ENCODE data around the gene STPG2. TPM values are rescaled to one million over a fixed set of nuclear protein-coding genes. Genes with fewer than 3 reads are reported as not detected.

Gene STPG2
- total RNA-seq, 4 donors from 2014 or later, result 0.22 to 1.7 (median 1.1) TPM; not detected in 1

DNA sequence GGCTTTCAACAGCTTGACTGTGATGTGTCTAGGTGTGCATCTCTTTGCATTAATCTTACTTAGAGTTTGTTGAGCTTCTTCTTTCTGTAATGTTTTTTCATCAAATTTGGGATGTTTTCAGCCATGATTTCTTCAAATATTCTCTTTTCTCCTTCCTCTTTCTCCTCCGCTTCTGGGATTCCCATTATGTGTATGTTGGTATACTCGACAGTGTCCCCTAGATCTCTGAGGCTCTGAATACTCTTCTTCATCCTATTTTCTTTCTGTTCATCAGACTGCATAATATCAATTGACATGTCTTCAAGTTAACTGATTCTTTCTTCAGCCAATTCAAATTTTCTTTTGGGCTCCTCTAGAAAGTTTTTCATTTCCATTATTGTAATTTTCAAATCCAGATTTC is 25.9 kb downstream of the STPG2 start:
- TF ChIP-seq, protein P1, sequence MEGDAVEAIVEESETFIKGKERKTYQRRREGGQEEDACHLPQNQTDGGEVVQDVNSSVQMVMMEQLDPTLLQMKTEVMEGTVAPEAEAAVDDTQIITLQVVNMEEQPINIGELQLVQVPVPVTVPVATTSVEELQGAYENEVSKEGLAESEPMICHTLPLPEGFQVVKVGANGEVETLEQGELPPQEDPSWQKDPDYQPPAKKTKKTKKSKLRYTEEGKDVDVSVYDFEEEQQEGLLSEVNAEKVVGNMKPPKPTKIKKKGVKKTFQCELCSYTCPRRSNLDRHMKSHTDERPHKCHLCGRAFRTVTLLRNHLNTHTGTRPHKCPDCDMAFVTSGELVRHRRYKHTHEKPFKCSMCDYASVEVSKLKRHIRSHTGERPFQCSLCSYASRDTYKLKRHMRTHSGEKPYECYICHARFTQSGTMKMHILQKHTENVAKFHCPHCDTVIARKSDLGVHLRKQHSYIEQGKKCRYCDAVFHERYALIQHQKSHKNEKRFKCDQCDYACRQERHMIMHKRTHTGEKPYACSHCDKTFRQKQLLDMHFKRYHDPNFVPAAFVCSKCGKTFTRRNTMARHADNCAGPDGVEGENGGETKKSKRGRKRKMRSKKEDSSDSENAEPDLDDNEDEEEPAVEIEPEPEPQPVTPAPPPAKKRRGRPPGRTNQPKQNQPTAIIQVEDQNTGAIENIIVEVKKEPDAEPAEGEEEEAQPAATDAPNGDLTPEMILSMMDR (IDR thresholded peaks at IDR 0.05; ENCODE audit: low read depth), result no peak

DNA sequence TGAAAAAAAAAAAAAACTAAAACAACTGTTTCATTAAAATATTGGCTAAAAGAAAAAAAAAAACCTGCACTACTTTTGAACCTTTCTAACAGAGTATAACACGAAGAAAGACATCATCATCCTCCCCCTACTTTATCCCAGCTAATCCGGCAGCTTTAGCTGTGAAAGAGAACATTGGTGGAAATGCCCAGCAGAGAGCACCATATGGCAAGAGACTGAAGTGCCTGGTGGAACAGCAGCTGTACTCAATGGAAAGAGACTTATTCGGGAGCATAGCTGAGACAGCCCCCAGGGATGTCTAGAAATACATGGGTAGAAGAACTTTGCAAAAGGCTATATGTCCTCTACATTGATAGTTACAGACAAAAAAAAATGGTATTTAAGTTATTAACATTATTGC is 30.3 kb downstream of the STPG2 start:
- TF ChIP-seq, protein P1 (IDR thresholded peaks at IDR 0.05; ENCODE audit: low read depth), result no peak

DNA sequence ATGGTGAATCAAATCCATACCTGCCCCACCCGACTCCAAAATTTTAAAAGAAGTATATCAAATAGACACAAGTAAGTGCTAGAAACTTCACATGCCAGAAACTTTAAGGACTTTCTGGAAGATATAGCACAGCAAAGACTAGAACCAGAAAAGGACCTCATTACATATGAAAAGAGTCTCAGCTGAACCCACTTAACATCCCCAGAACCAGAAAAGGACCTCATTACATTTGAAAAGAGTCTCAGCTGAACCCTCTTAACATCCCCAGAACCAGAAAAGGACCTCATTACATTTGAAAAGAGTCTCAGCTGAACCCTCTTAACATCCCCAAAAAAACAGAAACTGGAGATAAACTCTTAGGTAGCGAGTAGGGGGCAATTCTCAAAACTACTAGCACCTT is 32.3 kb downstream of the STPG2 start:
- TF ChIP-seq, protein P1 (IDR thresholded peaks at IDR 0.05; ENCODE audit: low read depth), result no peak

DNA sequence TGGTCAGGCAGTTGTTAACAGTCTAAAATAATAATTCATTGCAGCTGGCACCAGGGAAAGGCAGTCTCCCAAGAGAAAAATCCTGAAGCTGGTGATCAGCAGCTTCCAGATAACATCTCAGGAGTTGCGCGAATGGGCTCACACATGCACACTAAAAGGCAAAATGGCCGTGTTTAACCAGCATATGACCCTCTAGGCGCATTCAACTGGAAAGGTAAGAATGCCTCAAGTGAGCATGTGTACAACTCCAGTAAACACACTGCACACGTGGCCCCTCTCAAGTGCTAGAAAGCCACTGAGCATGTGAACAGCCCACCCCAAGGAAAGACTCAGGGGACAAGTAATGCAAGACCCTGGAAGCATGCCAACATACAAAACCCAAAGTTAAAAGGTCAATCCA is 33.1 kb downstream of the STPG2 start:
- TF ChIP-seq, protein P1 (IDR thresholded peaks at IDR 0.05; ENCODE audit: low read depth), result no peak

DNA sequence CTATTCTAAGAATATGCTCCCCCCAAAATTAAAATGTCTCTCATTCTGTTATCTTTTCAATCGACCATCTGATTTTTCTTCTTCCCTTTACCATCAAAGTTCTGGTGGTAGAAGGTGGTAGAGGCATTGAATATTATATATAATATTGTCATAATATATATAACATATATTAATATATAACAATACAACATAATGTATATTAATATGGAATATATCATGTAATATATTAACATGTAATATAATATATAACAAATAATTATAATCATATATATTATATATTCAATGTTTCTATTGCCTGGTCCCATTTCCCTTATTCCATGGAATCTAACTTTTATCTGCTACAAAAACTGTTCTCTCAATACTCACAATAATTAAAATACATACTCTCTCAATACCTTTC is 40.6 kb downstream of the STPG2 start:
- TF ChIP-seq, protein P1 (IDR thresholded peaks at IDR 0.05; ENCODE audit: low read depth), result no peak

DNA sequence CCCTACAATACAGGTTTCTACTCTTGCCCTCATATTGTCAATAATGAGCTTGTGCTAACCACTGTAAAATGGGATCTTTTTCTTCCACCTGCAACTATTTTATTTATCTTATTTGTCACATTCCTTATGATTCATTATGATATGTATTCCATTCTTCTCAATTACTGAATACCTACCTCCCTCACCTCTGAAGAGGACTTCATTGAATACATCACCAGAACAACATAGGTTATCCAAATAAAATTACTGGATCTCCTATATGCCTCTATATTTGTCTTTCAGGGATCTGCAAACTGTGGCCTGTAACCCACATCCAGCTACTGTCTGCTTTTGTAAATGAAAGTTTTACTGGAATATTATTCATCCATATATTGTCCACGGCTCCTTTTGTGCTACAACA is 41.3 kb downstream of the STPG2 start:
- TF ChIP-seq, protein P1 (IDR thresholded peaks at IDR 0.05; ENCODE audit: low read depth), result no peak

DNA sequence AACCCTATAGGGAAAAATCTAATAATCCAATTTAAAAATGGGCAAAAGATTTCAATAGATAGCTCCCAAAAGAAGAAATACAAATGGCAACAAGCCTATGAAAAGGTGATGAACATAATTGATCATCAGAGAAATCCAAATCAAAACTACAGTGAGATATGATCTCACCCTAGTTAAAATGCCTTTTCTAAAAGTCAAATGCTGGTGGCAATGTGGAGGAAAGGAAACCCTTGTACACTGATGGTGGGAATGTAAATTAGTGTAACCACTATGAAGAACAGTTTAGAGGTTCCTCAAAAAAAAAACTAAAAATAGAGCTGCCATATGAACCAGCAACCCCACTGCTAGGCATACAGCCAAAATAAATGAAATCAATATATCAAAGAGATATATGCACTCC is 44.5 kb downstream of the STPG2 start:
- TF ChIP-seq, protein P1 (IDR thresholded peaks at IDR 0.05; ENCODE audit: low read depth), result no peak
